ENCODE results near the gene FREM3.

The FREM3 gene

DNA sequence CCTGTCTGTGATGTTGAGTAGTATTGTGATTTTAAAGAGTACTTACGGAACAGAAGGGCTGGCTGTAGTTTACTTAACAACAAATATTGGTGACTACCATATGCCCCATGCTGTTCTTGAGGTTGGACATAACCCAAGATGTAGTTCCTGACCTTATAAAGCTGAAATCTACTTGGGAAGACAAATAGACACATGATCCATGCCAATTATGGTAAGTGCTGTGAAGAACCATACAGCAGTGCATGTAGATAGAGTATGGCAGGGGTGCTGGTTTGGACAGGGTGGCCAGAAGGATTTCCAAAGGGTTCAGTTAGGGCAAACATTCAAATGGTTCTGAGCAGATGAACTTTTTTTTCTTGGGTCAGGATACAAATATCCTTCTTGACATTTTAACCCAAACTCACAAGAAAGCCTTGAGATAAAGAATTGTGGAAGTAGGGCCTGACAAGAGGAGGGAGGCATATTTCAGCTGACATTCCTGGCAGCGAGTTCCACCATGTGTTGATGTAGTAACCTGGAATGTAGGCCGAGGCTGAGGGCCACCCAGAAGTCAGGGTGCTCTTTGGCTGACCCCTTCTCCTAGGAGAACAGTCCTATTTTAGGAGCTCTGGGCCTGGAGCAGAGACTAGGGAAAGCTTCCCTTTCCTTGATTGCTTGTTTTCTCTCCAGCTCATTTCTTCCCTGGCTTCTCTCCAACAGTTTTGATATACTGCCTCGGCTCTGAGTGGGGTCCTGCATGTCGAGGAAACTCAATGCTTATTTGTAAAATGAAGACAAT lies 74.2 kb downstream of the FREM3 start:
- H3K79me2 ChIP-seq (ENCODE audit: insufficient read depth, low read length) = no peaks in the 10 kb centered on the region
- no peak overlapping the region for H2AFZ ChIP-seq (ENCODE audit: low read depth, low read length, severe bottlenecking)
- H3K9me2 ChIP-seq (replicated peaks; ENCODE audit: insufficient read depth, low read length) = no peaks in the 10 kb centered on the region
- no peaks in the 10 kb centered on the region for H4K20me1 ChIP-seq (ENCODE audit: low read depth, low read length)
- H3K36me3 ChIP-seq (ENCODE audit: low read length) = no peaks in the 10 kb centered on the region
- H3K9me3 ChIP-seq (ENCODE audit: insufficient read depth, low read length) = no peaks in the 10 kb centered on the region
- no peak overlapping the region for H3K9ac ChIP-seq (ENCODE audit: low read length)
- no peaks in the 10 kb centered on the region for H3K27me3 ChIP-seq (ENCODE audit: low read length)
- no peak overlapping the region for H3K27ac ChIP-seq (ENCODE audit: low read depth, low read length)
- no peaks in the 10 kb centered on the region for H3F3A ChIP-seq (ENCODE audit: insufficient read depth)
- H3K4me3 ChIP-seq (ENCODE audit: insufficient read depth, low read length, poor library complexity, severe bottlenecking) = no peak overlapping the region
- TF ChIP-seq EZH2phosphoT487 (conservative IDR thresholded peaks at IDR 0.05; ENCODE audit: low read length) (no peak), CTCF (IDR thresholded peaks at IDR 0.05; ENCODE audit: insufficient read depth, low read length, poor library complexity, severe bottlenecking) (no peak)
- no peak overlapping the region for H3K4me2 ChIP-seq (ENCODE audit: low read depth, low read length, poor library complexity, severe bottlenecking)

DNA sequence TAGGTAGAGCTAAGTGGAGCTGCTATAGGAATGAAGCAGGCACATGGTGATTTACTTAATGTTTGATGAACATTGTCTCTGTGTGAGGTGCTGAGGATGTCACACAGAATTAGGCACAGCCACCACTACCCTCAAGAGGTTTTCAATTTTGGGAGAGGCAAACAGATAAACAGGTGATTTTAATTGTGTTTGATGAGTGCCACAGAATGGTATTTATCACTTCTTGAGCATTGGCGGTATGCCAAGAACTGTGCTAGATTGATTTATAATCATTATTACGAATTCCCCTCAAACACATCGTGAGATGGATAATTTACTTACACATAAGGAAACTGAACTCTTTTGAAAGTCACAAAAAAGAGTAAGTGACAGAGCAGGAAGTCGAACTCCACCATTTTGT lies 74.8 kb downstream of the FREM3 start:
- H2AFZ ChIP-seq (ENCODE audit: low read depth, low read length, severe bottlenecking) = no peak overlapping the region
- H3K9ac ChIP-seq (ENCODE audit: low read length) = no peak overlapping the region
- no peaks in the 10 kb centered on the region for H4K20me1 ChIP-seq (ENCODE audit: low read depth, low read length)
- TF ChIP-seq CTCF (IDR thresholded peaks at IDR 0.05; ENCODE audit: insufficient read depth, low read length, poor library complexity, severe bottlenecking) (no peak), EZH2phosphoT487 (conservative IDR thresholded peaks at IDR 0.05; ENCODE audit: low read length) (no peak)
- no peaks in the 10 kb centered on the region for H3K79me2 ChIP-seq (ENCODE audit: insufficient read depth, low read length)
- H3K9me2 ChIP-seq (replicated peaks; ENCODE audit: insufficient read depth, low read length) = no peaks in the 10 kb centered on the region
- no peaks in the 10 kb centered on the region for H3K9me3 ChIP-seq (ENCODE audit: insufficient read depth, low read length)
- no peaks in the 10 kb centered on the region for H3F3A ChIP-seq (ENCODE audit: insufficient read depth)
- H3K27me3 ChIP-seq (ENCODE audit: low read length) = no peaks in the 10 kb centered on the region
- no peak overlapping the region for H3K4me3 ChIP-seq (ENCODE audit: insufficient read depth, low read length, poor library complexity, severe bottlenecking)
- no peak overlapping the region for H3K27ac ChIP-seq (ENCODE audit: low read depth, low read length)
- H3K36me3 ChIP-seq (ENCODE audit: low read length) = no peaks in the 10 kb centered on the region
- no peak overlapping the region for H3K4me2 ChIP-seq (ENCODE audit: low read depth, low read length, poor library complexity, severe bottlenecking)

DNA sequence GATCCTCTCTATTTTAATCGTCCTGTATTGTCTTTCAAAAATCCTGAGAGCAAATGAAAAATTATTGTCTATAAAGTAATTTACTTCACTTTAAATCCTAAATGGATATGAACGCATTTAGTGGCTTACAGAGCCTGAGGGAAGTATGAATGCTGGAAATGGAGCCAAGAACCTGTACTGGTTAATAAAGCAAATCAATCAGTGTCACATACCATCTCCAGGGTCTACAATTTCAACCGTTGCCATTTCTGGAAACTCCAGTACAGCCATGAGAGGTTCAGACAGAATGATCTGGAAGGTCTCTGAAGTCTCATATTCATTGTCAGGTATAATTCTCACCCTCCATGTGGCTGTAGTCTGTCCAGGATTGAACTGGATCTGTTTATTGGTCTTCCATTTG lies 76.6 kb downstream of the FREM3 start:
- Histone ChIP-seq H3K4me3 (ENCODE audit: insufficient read depth, low read length, poor library complexity, severe bottlenecking) (no peak overlapping the region), H4K20me1 (ENCODE audit: low read depth, low read length) (no peaks in the 10 kb centered on the region), H3K9me2 (replicated peaks; ENCODE audit: insufficient read depth, low read length) (no peaks in the 10 kb centered on the region), H3K9ac (ENCODE audit: low read length) (no peak overlapping the region), H3K79me2 (ENCODE audit: insufficient read depth, low read length) (no peaks in the 10 kb centered on the region), H3K9me3 (ENCODE audit: insufficient read depth, low read length) (no peaks in the 10 kb centered on the region), H2AFZ (ENCODE audit: low read depth, low read length, severe bottlenecking) (no peak overlapping the region), H3K27ac (ENCODE audit: low read depth, low read length) (no peak overlapping the region), H3K36me3 (ENCODE audit: low read length) (no peaks in the 10 kb centered on the region), H3K4me2 (ENCODE audit: low read depth, low read length, poor library complexity, severe bottlenecking) (no peak overlapping the region), H3K27me3 (ENCODE audit: low read length) (no peaks in the 10 kb centered on the region), H3F3A (ENCODE audit: insufficient read depth) (no peaks in the 10 kb centered on the region)
- TF ChIP-seq EZH2phosphoT487 (conservative IDR thresholded peaks at IDR 0.05; ENCODE audit: low read length) = no peak
- no peak for TF ChIP-seq CTCF (IDR thresholded peaks at IDR 0.05; ENCODE audit: insufficient read depth, low read length, poor library complexity, severe bottlenecking)

All from SU-DHL-6 (cell line).